GM04504 (cell line): ENCODE measurements around the gene BCL11B.

Source experiments
- DNase-seq: peaks from one replicate; pipeline ENCODE4 v3.0.0-alpha.2; 2012; ENCODE audit warnings: low read depth

BCL11B gene

GRCh38 chr14:99286761-99287160 lies 14.8 kb upstream of the BCL11B start:
- DNase-seq = no peak

GRCh38 chr14:99284254-99285004 lies 12.4 kb upstream of the BCL11B start:
- DNase-seq = no peak

GRCh38 chr14:99282261-99283050 lies 10.5 kb upstream of the BCL11B start:
- no peak for DNase-seq

GRCh38 chr14:99281396-99281795 lies 9.4 kb upstream of the BCL11B start:
- DNase-seq = no peak

GRCh38 chr14:99280852-99281251 lies 8.9 kb upstream of the BCL11B start:
- DNase-seq = no peak

GRCh38 chr14:99280066-99280731 lies 8.2 kb upstream of the BCL11B start:
- DNase-seq = no peak

GRCh38 chr14:99278836-99279235 lies 6.8 kb upstream of the BCL11B start:
- DNase-seq = no peak

- DNase-seq = no peak
These were observed 5.5 kb upstream of the BCL11B start for GRCh38 chr14:99277530-99277929.

GRCh38 chr14:99276482-99276881 lies 4.5 kb upstream of the BCL11B start:
- no peak for DNase-seq

- no peak for DNase-seq
These were observed 3.2 kb upstream of the BCL11B start for GRCh38 chr14:99275222-99275584.

- DNase-seq = peak; percentile 32
These were observed 2.6 kb upstream of the BCL11B start for GRCh38 chr14:99274346-99275221.

GRCh38 chr14:99273766-99274345 lies 1.9 kb upstream of the BCL11B start:
- DNase-seq = no peak

- DNase-seq = no peak
These were observed 1.1 kb upstream of the BCL11B start for GRCh38 chr14:99272899-99273765.

GRCh38 chr14:99272632-99272898 lies 568 bp upstream of the BCL11B start:
- DNase-seq = no peak

- no peak for DNase-seq
These were observed 616 bp downstream of the BCL11B start for GRCh38 chr14:99271221-99271941.

- DNase-seq = no peak
These were observed 1.4 kb downstream of the BCL11B start for GRCh38 chr14:99270458-99271220.

- DNase-seq = no peak
These were observed 2.9 kb downstream of the BCL11B start for GRCh38 chr14:99268810-99269707.
